Measurements from ENCODE around the gene LRRIQ3. TPM values are rescaled to one million over a fixed set of nuclear protein-coding genes. Genes with fewer than 3 reads are reported as not detected.

LRRIQ3 gene
- total and polyA plus RNA-seq, 2 of the 13 experiments (the other 11 are each of a cell fraction or from before 2014, with no cell fraction given), result 1.1 to 1.3 TPM

GRCh38 chr1:74083128-74083527 lies 114.8 kb downstream of the LRRIQ3 start:
- H3K4me2 ChIP-seq (ENCODE audit: low read depth, low read length), result no peak overlapping the region
- no peak for DNase-seq (ENCODE audit: low spot score)
- CTCF ChIA-PET (ENCODE audit: low intra/inter-chr PET ratio, low total read pairs), result no interaction called here
- no peaks in the 10 kb centered on the region for H3K27me3 ChIP-seq (ENCODE audit: control insufficient read depth in 1 of 2, insufficient read depth in 2 of 2, low read length in 2 of 2)
- no peaks in the 10 kb centered on the region for H4K20me1 ChIP-seq (ENCODE audit: insufficient read depth, low read length)
- H3K27ac ChIP-seq (ENCODE audit: extremely low read length, insufficient read depth, low read length), result no peak overlapping the region
- H3K36me3 ChIP-seq (replicated peaks in 1 of 2; ENCODE audit: control insufficient read depth in 1 of 2, insufficient read depth in 2 of 2, low read length in 2 of 2), result no peaks in the 10 kb centered on the region
- H3K4me3 ChIP-seq (replicated peaks in 1 of 3; ENCODE audit: insufficient read depth in 1 of 3, low read depth in 2 of 3, low read length in 3 of 3), result no peak overlapping the region
- H3K4me1 ChIP-seq (ENCODE audit: insufficient read depth, low read length), result no peaks in the 10 kb centered on the region
- intact Hi-C loops (cut with micrococcal nuclease; ENCODE audit: unreplicated experiment), result no loop called here
- no peak for FAIRE-seq
- no peak overlapping the region for H3K9ac ChIP-seq (ENCODE audit: insufficient read depth, low read depth, low read length)
- TF ChIP-seq NR2C2 (CRISPR knock-in tag; IDR thresholded peaks at IDR 0.05; ENCODE audit: borderline replicate concordance) (no peak), HDAC1 (CRISPR knock-in tag; IDR thresholded peaks at IDR 0.05) (no peak), ZNF574 (CRISPR knock-in tag; IDR thresholded peaks at IDR 0.05) (no peak), FOXK1 (CRISPR knock-in tag; IDR thresholded peaks at IDR 0.05; ENCODE audit: borderline replicate concordance, low read depth) (no peak), YY1 (IDR thresholded peaks at IDR 0.05; ENCODE audit: insufficient read depth, insufficient replicate concordance, low read depth, low read length) (no peak)
- POLR2A ChIA-PET, result no interaction called here
- no peak overlapping the region for H2AFZ ChIP-seq (ENCODE audit: low read length)
- H3K79me2 ChIP-seq (ENCODE audit: insufficient read depth, low read length), result no peaks in the 10 kb centered on the region
- WGBS (ENCODE audit: low lambda C conversion rate), result 0% methylated on average over 1 of the region's 1 CpG
- BruUV-seq (replicated peaks), result no TSS peak
- in situ Hi-C loops (cut with HindIII; ENCODE audit: extremely low pct_ligation_motif_present, low pct_unique_long_range_greater_than_20kb), result no loop called here
- H3K9me3 ChIP-seq (ENCODE audit: low read length), result no peaks in the 10 kb centered on the region; the same call in 1 of the 2 replicates
- no peak for ATAC-seq

GRCh38 chr1:74065081-74065480 lies 132.9 kb downstream of the LRRIQ3 start:
- FAIRE-seq (no peak), DNase-seq (ENCODE audit: low spot score) (no peak), ATAC-seq (no peak)
- Histone ChIP-seq H3K4me3 (replicated peaks in 1 of 3; ENCODE audit: insufficient read depth in 1 of 3, low read depth in 2 of 3, low read length in 3 of 3) (no peak overlapping the region), H3K27ac (ENCODE audit: extremely low read length, insufficient read depth, low read length) (no peak overlapping the region), H3K36me3 (replicated peaks in 1 of 2; ENCODE audit: control insufficient read depth in 1 of 2, insufficient read depth in 2 of 2, low read length in 2 of 2) (no peaks in the 10 kb centered on the region), H3K27me3 (ENCODE audit: control insufficient read depth in 1 of 2, insufficient read depth in 2 of 2, low read length in 2 of 2) (no peaks in the 10 kb centered on the region), H4K20me1 (ENCODE audit: insufficient read depth, low read length) (no peaks in the 10 kb centered on the region), H2AFZ (ENCODE audit: low read length) (no peak overlapping the region), H3K4me1 (ENCODE audit: insufficient read depth, low read length) (no peaks in the 10 kb centered on the region), H3K79me2 (ENCODE audit: insufficient read depth, low read length) (no peaks in the 10 kb centered on the region), H3K9me3 (ENCODE audit: low read length) (peaks cover 26% of the 10 kb centered on the region), H3K4me2 (ENCODE audit: low read depth, low read length) (no peak overlapping the region), H3K9ac (ENCODE audit: insufficient read depth, low read depth, low read length) (no peak overlapping the region)
- TF ChIP-seq NFE2 (CRISPR knock-in tag; IDR thresholded peaks at IDR 0.05) (no peak), KLF15 (CRISPR knock-in tag; IDR thresholded peaks at IDR 0.05; ENCODE audit: borderline replicate concordance) (no peak)
- intact Hi-C loops (cut with micrococcal nuclease; ENCODE audit: unreplicated experiment) (no loop called here), in situ Hi-C loops (cut with HindIII; ENCODE audit: extremely low pct_ligation_motif_present, low pct_unique_long_range_greater_than_20kb) (no loop called here)
- ChIA-PET CTCF (ENCODE audit: low intra/inter-chr PET ratio, low total read pairs) (no interaction called here), POLR2A (no interaction called here)
- BruUV-seq (replicated peaks), result no TSS peak
